T-helper 2 cell (primary cell): Measurements from ENCODE around the gene BICC1.

Experiments
- DNase-seq, 5 experiments: peaks; one replicate each; pipeline versions ENCODE4 v3.0.0 to v3.0.0-alpha.2; 2012 to 2022
- total RNA-seq, 2 donors: gene quantifications; one replicate each; lab custom pipeline; 2026; lab: John Stamatoyannopoulos, UW

Gene BICC1, protein sequence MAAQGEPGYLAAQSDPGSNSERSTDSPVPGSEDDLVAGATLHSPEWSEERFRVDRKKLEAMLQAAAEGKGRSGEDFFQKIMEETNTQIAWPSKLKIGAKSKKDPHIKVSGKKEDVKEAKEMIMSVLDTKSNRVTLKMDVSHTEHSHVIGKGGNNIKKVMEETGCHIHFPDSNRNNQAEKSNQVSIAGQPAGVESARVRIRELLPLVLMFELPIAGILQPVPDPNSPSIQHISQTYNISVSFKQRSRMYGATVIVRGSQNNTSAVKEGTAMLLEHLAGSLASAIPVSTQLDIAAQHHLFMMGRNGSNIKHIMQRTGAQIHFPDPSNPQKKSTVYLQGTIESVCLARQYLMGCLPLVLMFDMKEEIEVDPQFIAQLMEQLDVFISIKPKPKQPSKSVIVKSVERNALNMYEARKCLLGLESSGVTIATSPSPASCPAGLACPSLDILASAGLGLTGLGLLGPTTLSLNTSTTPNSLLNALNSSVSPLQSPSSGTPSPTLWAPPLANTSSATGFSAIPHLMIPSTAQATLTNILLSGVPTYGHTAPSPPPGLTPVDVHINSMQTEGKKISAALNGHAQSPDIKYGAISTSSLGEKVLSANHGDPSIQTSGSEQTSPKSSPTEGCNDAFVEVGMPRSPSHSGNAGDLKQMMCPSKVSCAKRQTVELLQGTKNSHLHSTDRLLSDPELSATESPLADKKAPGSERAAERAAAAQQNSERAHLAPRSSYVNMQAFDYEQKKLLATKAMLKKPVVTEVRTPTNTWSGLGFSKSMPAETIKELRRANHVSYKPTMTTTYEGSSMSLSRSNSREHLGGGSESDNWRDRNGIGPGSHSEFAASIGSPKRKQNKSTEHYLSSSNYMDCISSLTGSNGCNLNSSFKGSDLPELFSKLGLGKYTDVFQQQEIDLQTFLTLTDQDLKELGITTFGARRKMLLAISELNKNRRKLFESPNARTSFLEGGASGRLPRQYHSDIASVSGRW
- 0 to 1.5 reads per million in 2 donors for total RNA-seq

DNA sequence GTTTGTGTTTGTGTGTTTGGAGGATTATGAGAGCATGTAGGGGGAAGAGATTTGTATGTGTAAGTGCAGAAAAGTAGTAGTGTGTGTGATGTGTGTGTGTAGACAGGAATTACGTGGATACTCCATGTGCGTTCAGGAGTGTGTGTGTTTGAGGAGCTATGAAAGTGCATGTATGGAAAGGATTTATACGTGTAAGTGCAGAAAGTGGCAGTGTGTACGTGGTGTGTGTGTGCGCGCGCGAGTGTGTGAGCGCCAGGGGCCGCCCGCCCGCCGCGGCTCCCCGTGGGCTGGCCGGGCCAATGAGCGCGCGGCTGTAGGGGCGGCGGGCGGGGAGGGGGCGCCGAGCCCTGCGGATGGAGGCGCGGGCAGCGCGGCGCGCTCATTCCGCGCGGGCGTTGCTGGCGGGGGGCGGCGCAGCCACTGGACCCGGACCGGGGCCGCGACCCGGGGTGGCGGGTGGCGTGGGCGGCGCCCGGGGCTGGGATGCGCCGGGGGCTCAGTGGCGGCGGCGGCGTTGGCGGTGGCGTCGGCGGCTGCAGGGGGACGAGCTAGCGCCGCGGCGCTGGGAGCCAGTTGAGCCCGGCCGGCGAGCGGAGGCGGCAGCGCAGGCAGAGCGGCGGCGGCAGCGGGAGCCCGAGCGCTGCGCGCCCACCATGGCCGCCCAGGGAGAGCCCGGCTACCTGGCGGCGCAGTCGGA, at the start of gene BICC1:
Gene BICC1 (plus strand): TSS at position 382 of the 697 bp plus-strand sequence. CDS start 272 bp downstream, at position 654.
- DNase-seq = peak in 1 of 5 experiments; percentile 59

DNA sequence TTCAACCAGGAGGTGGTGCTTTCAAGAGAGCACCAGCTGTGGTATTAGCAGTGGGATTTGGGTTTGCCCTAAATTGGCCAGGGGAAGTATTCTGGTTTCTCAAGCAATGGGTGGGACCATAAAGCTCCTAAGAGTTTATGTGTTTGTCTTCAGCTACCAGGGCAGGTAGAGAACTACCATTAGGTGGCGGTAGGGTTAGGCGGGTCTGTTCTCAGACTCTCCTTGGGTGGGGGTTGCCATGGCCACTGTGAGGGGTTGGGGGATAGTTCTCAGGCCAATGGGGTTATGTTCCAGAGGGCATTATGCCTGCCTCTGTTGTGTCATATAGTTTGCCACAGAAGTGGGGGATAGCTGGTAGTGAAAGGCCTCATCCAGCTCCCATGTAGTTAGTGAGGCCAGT, 47.7 kb upstream of the BICC1 start:
- no peak for DNase-seq

DNA sequence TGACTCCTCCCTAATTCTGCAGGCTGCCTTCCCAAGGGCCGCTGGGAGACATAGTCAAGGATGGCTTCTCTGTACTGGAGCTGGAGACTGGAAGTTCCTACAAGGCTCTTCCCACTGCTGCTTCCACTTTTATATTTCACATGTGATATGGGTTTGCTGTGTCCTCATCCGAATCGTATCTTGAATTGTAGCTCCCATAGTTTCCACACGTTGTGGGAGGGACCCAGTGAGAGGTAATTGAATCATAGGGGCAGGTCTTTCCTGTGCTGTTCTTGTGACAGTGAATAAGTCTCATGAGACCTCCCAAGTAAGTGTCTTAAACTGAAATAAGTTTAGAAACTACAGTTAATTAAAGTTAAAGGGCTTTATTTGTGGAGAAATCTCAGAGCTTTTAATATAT, 47.0 kb upstream of the BICC1 start:
- no peak for DNase-seq

DNA sequence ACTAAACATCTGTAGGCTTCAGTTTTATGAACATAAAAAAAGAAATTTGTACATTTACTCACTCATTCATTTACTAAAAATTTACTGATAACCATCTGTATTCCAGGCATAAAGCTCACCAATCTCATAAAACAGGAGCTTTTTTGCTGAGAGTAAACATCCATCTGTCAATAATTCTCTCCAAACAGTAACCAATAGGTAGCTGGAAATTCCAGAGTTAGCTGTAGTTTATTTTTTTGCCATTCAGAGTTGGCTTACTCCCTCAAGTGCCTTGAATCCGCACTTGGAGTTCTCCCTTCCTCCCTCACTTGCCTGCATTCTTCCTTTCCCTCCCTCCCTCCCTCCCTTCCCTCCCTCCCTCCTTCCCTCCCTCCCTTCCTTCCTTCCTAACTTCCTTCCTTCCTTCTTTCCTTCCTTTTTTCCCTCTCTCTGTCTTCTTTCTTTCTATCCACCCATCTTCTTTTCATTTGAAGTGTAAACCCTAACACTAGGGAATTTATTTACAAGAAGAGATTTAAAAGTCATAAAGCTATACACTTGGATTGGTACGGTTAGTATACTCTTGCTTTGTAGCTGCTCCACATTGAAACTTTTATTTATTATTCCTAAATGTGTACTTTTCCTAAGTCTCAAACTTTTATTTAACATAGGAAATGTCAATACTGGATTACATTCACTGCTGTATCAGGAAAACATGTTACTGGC, 44.6 kb upstream of the BICC1 start:
- DNase-seq = no peak

DNA sequence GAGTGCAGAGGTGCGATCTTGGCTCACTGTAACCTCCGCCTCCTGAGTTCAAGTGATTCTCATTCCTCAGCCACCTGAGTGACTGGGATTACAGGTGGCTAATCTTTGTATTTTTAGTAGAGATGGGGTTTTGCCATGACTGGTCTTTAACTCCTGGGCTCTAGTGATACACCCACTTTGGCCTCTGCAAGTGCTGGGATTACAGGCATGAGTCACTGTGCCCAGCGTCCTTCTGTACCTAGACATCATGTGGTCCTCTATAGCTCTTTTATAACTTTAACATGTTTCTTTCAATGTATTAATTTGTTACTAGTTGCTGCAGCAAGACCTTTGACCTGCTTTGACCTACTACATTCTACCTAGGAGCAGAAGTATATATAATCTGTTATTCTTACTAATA, 38.7 kb upstream of the BICC1 start:
- DNase-seq = no peak

DNA sequence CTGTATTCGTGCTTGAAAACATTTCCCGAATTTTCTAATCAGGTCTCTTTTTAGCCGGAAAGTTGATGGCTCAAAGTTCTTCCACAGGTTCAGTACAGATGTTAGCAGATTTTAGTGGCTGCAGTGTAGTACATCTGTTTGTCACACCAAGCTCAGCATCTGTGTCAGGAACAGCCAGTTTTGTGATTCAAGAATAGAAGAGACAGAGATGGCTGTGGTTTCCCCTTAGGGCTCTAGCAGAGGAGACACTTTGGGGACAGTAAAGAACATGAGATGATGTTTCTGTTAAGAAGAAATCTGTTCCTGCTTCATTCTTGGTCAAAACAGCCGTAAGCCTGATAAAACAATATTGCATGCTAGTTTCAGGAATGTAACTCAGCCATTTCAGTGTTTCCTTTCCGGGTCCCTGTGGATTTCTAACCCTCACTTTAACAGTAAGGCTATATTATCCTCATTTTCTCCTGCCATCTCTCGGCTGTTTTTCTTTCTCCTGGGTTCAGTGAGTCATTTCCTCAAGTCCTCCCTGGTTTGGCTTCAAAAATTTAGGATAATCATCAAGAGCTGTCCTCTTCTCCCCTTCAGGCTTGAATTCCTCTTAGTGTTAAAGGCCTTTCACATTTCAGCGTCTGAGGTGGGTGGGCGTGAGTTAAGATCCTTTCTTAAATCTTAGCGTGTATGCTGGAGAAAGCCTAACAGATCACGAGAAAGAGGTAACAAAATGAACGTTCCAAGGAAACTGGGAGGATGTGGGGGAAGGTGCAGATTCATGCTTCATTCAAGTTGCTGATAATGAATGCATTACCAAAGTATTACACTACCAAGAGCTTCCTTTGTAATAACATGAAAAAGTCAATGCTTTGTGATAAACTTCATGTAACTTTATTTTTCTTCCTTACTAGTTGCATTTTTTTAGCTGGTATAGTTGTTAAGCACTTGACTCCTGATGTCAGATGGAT, 37.1 kb upstream of the BICC1 start:
- no peak for DNase-seq

DNA sequence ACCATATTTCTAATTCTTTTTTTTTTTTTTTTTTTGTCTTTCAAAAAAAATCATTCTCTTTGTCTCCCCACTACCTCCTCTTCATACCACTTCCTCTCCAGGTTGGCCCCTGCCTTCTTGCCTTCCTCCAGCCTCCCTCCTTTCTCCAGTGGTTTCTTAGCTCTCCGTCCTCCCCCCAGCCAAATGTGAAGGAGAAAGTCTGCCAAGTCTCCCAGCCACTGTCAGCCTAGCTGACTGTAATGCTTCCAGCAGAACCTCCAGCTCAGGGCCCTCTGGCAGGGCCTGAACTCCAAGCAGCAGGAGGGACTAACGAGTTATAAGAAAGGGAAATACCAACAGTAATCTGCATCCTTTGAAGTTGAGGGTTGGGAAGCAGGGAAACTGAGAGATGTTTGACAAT, 35.5 kb upstream of the BICC1 start:
- no peak for DNase-seq

DNA sequence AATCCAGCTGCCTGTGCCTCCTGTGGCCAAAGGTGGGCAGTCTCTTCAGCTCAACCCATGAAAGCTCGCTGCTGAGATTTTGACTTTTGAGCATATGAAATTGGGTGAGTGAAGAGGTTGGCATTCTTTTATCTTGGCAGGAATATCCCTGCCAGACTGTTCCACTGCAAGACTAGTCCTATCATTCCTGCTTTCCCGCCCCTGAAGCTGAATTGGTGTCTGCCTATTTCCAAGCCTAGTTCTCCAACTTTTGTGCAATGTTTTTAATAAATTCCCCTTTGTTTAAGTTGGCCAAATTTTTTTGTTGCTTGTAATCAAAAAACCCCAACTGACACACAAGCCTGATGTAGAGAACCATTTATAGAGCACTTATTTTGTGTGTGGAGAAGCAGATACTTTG, 34.8 kb upstream of the BICC1 start:
- DNase-seq = no peak

DNA sequence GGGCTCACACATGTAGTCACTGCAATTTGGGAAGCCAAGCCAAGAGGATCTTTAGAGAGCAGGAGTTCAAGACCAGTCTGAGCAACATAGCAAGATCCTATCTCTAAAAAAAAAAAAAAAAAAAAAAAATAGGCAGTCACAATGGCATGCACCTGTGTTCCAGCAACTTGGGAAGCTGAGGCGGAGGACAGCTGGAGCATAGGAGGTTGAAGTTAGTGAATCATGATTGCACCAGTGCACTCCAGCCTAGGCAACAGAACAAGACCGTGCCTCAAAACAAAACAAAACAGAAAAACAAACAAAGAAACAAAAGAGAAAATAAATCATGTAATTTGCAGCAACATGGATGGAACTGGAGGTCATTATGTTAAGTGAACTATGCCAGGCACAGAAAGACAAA, 33.6 kb upstream of the BICC1 start:
- DNase-seq = no peak

DNA sequence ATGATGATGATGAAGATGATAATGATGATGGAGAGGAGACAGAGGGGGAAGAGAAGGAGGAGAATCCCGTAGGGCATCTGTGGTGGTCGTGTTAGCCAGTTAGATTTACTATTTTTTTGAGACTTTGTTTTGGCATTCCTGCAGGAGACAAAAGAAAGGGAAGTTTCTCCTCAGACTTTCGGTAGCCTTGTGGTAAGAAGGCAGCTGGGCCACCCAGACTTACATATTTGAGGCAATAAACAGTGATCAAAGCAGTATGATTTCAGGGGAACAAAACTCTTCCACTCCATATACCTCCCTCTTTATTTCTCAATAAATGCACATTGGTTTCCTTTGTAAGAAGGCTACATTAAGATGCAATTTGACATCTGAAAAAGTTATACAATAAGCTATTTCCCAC, 32.4 kb upstream of the BICC1 start:
- no peak for DNase-seq

DNA sequence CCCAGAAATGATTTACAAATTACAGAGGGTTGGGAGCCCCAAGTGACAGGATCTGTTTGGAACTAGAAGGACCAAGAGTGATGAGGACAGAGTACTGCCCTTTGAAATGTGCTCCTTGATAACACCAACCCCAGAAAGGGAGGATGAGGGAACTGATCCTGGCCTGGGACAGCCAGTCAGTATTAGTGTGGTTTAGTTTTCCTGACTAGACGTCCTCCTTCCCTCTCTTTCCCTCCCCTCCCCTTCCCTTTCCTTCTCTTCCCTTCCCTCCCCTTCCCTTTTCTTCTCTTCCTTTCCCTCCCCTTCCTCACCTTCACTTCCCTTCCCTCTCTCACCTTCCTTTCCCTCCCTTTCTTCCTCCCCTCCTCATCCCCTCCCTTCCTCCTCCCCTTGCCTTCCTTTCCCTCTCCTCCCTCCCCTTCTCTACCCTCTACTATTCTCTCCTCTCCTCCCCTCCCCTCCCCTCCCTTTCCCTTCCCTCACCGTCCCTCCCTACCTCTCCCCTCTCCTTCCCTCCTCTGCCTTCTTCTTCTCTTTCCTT, 31.0 kb upstream of the BICC1 start:
- no peak for DNase-seq

DNA sequence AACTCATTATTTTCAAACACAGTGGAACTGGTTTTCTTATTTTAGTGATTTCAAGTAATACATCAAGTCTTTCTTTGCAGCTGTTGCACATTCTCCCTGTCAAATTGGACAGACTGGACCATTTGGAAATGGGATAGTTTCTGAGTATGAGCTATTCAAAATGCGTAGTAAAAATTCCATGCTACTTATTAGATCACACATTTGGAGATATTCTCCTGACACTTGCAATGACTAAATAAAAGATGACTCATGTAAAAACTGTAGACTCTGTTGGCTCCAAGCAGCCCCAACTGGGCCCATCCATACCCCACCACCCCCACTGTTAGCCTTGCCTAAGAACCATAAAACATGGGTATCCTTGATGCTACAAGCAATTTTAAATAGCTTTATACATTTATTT, 25.9 kb upstream of the BICC1 start:
- no peak for DNase-seq

DNA sequence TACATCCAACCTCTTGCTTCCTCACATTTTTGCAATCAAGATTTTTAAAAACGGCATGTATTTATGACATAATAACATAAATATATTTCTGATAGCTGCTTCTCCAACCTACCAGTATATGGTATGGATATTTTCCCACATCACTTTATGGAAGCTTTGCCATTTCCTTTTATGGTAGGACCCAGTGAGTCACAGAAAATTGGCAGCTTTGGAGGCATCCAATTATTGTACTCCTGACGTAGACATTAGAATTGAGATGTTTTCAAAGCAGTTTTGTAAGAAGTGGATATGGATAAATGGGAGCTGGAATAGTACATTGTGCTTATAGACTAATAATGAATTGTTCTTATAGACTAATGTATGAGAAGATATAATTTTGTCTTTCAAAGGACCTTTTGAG, 23.8 kb upstream of the BICC1 start:
- DNase-seq = no peak

DNA sequence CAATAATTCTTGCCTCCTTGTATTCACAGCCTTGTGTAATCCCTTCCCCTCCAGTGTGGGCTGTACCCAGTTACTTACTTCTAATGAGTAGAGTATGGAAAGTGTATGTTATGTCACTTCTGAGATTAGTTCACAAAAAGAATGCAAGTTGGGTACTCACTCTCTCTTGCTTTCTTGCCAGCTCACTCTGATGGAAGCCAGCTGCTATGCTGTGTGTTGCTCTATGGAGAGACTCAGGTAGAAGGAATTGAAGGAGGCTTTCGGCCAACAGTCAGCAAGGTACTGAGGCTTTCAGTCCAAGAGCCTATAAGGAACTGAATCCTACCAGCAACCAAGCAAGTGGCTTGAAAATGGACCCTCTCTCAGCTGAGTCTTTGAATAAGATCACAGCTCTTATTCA, 9.7 kb upstream of the BICC1 start:
- no peak for DNase-seq

DNA sequence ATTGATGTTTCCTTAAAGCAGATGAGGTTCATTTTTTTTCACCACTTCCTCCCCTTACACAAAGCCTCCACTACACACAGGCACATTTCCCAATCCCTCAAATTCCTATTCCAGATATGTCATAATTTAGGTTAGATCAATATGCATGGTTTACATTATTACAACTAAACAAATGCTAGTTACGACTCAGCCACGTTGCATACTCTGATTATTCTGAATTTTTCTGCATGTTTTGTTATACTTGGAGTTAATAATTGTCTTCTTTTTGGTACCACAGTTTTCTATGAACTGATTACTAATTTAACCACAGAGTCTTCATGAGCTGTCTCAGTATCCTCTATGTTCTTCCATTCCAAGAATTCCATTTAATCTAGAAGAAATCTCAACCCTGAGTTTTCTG, 4.4 kb upstream of the BICC1 start:
- no peak for DNase-seq

DNA sequence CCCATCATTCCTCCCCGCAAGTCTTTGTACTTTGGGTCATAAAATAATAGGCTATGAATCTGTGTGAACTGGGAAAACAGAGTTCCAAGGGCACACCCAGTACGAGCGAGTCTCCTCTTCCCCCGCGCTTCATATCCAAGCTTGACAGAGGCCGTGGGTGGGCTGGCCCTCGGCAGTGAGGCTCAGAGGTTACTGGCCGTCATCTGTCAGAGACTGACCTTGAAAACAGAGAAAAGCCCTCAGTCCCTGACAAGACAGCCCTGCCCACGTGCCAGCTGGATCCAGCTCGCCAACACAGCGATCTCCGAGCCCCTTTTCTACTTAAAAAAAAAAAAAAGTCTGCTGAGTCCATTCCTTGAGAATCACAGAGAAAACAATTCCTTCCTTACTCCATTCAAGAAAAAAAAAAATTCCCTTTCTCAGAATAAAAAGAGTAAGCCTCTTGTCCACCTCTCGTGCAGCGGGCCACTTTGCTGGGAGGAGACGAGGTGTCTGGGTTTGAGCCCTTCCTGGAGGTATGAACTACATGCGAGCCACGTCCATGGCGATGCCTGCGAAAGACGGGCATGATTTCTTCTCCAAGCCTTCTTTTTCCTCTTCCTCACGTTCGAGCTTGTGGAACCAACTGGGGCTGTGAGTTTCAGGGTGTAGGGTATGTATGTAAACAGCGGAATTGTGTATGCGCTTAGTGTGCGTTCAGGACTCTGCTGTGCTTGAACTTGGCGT, 744 bp upstream of the BICC1 start:
- DNase-seq = no peak

DNA sequence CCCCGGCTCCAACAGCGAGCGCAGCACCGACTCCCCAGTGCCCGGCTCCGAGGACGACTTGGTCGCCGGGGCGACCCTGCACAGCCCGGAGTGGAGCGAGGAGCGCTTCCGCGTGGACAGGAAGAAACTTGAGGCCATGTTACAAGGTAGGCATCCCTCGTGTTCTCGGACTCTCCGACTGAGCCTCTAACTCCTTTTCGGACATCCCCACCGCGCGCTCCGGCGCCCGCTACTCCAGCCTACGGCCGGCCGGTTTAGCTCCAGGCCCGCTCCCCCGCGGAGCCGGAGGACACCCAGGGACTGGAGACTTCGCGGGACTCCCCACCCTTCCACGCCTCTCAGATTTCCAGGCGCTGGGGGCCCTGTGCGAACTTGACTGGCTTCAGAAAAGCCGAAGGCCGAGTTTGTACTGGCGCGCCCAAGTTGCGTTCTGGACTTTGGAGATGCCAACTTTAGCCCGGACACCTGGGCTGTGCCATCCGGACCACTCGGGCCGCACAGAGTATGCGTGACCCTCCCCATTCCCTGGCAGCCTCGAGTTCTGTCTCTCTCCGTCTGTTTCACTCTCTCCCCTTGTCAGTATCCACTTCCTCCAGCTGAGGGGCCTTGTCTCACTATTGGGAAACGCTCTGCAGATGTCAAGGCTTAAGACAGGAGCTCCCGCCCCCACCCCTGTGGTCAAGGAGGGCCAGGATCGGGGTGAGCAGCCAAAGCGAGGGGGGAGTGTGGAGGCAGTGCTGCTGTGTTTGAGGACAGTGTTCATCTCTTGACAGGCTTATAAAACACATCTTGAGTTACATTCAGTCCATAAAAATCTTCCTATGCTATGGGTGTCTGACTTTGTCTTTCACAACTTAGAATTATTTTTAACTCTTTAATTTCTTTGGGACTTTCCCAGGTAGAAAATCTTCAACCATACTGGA, 777 bp downstream of the BICC1 start:
- DNase-seq = peak in 1 of 5 experiments; percentile 10

DNA sequence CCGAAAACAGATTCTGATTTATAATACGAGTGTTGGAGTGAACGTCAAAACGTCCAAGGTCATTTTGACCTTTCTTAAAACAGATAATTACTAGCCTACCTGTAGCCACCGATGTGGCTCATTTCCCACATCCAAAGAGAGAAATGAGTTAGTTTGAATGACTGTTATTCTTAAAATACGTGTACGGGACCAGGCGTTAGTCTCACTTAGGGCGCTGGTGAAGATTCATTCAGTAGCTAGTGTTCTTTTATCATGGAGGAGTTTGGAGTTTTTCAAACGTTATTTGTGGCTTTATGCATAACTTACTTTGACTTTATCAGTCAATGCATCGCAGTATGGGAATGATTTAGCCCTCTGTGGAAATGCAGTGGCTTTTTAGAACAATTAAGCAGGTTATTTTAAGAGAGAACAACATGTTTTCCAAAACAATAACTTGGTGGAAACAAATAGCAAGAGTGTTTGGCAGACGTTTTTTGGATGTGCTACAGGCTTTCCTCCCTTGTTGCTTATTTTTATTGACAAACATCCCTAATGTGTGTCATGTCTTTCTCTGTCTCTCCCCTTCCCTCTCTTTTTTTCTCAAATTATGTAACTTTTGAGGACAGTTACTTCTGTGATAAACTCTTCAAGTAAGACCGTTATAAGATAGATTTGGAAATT, 1.6 kb downstream of the BICC1 start:
- peak in 1 of 5 experiments; percentile 17 for DNase-seq
